PC-9 (cell line): ENCODE measurements around the gene CRTC1.

Experiments
- CTCF ChIP-seq: fragments of 200-600 bp; sonication (generic); conservative IDR thresholded peaks from 2 replicates; pipeline ENCODE4 v1.6.1; 2017; ENCODE audit warnings: mixed run types, antibody characterized with exemption, mild to moderate bottlenecking, moderate library complexity
- EZH2 ChIP-seq: fragments of 200-600 bp; sonication (generic); IDR thresholded peaks from 2 replicates; pipeline ENCODE4 v1.8.0; 2017; ENCODE audit warnings: antibody characterized with exemption, low read depth

GRCh38 chr19:18737337-18737953 lies 54.0 kb downstream of the CRTC1 start:
- TF ChIP-seq CTCF (no peak), EZH2 (no peak)
